Breast epithelium (tissue), 4 donors: ENCODE data around the gene SNTG2. TPM values are rescaled to one million over a fixed set of nuclear protein-coding genes. Genes with fewer than 3 reads are reported as not detected.

Experiments
- DNase-seq, 2 donors: peaks; one replicate each; pipeline ENCODE4 v3.0.0-alpha.2; 2019; ENCODE audit warnings: low spot score in 2 of 2
- H3K27ac ChIP-seq, 2 donors: fragments of 200-600 bp; sonication (generic) in 1 of 2; one replicate each; pipeline ENCODE4 v1.5.1; 2016 to 2019; ENCODE audit warnings: mild to moderate bottlenecking in 1 of 2
- H3K27me3 ChIP-seq, 2 donors: fragments of 200-600 bp; sonication (generic) in 1 of 2; one replicate each; pipeline versions ENCODE4 v1.5.1 to v1.6.0; 2017 to 2019; ENCODE audit warnings: control low read depth in 1 of 2, mild to moderate bottlenecking in 1 of 2
- H3K36me3 ChIP-seq: fragments of 200-600 bp; one replicate; pipeline ENCODE4 v1.5.1; 2019
- H3K4me1 ChIP-seq, 2 donors: fragments of 200-600 bp; sonication (generic); one replicate each; pipeline ENCODE4 v1.5.1; 2016 to 2019; ENCODE audit warnings: control low read depth in 1 of 2
- H3K4me3 ChIP-seq, 3 donors: fragments of 200-600 bp; sonication (generic); 1 replicate in 2 of 3; 2 replicates in 1 of 3; pipeline ENCODE4 v1.5.1; 2016 to 2019; ENCODE audit warnings: mild to moderate bottlenecking in 3 of 3, moderate library complexity in 2 of 3
- H3K9me3 ChIP-seq, 2 donors: fragments of 200-600 bp; sonication (generic) in 1 of 2; one replicate each; pipeline ENCODE4 v1.5.1; 2016 to 2019; ENCODE audit warnings: control low read depth in 1 of 2
- CTCF ChIP-seq, 3 donors: fragments of 450-650 bp; IDR thresholded peaks; one replicate each; pipeline ENCODE4 v1.5.1; 2016 to 2017; ENCODE audit warnings: antibody characterized with exemption in 3 of 3, mild to moderate bottlenecking in 3 of 3, moderate library complexity in 3 of 3
- POLR2A ChIP-seq: fragments of 450-650 bp; IDR thresholded peaks from one replicate; pipeline ENCODE4 v1.6.1; 2016; ENCODE audit warnings: antibody characterized with exemption, mild to moderate bottlenecking, moderate library complexity
- POLR2AphosphoS5 ChIP-seq, 3 donors: sonication (generic); formaldehyde crosslinking; IDR thresholded peaks; one replicate each; pipeline ENCODE4 v1.6.1; 2017; ENCODE audit warnings: antibody characterized with exemption in 3 of 3
- intact Hi-C: fragments of 100-400 bp; cut with DNase I; formaldehyde crosslinking; loops from one replicate; pipeline ENCODE4 v1.15.1; 2023; ENCODE audit warnings: low total_unique reads
- total RNA-seq, 3 donors: library from RNA; depleted of rRNA; stranded (reverse); fragments of >200 nt; gene quantifications; one replicate each; pipeline ENCODE4 v1.1.0, GENCODE V29; 2016

SNTG2 gene
- total RNA-seq, 3 donors from 2014 or later, result 4.6 to 7.4 (median 6.0) TPM

GRCh38 chr2:1249897-1250687 lies 299.4 kb downstream of the SNTG2 start:
- TF ChIP-seq POLR2A (no peak), POLR2AphosphoS5 (IDR thresholded peaks at IDR 0.05) (no peak), CTCF (IDR thresholded peaks at IDR 0.05) (no peak)
- Histone ChIP-seq H3K9me3 (no peaks in the 10 kb centered on the region), H3K27ac (no peak overlapping the region), H3K36me3 (no peaks in the 10 kb centered on the region), H3K27me3 (peaks cover 0 to 15% of the 10 kb centered on the region in 2 donors), H3K4me1 (no peaks in the 10 kb centered on the region), H3K4me3 (no peak overlapping the region)
- DNase-seq, result no peak
- intact Hi-C loops, result no loop called here

- DNase-seq, result no peak
- Histone ChIP-seq H3K4me3 (no peak overlapping the region), H3K27me3 (peaks cover 0 to 15% of the 10 kb centered on the region in 2 donors), H3K4me1 (no peaks in the 10 kb centered on the region), H3K27ac (no peak overlapping the region), H3K9me3 (no peaks in the 10 kb centered on the region), H3K36me3 (no peaks in the 10 kb centered on the region)
- no peak for TF ChIP-seq CTCF (IDR thresholded peaks at IDR 0.05)
- no peak for TF ChIP-seq POLR2AphosphoS5 (IDR thresholded peaks at IDR 0.05)
- no peak for TF ChIP-seq POLR2A
- intact Hi-C loops, result no loop called here
Observed at GRCh38 chr2:1251520-1251919, 300.9 kb downstream of the SNTG2 start.

GRCh38 chr2:1253629-1254028 lies 303.0 kb downstream of the SNTG2 start:
- DNase-seq, result no peak
- no peak for TF ChIP-seq CTCF (IDR thresholded peaks at IDR 0.05)
- no peak for TF ChIP-seq POLR2AphosphoS5 (IDR thresholded peaks at IDR 0.05)
- no peak for TF ChIP-seq POLR2A
- Histone ChIP-seq H3K27ac (no peak overlapping the region), H3K4me1 (no peaks in the 10 kb centered on the region), H3K9me3 (no peaks in the 10 kb centered on the region), H3K27me3 (peaks cover 0 to 6% of the 10 kb centered on the region in 2 donors), H3K4me3 (no peak overlapping the region), H3K36me3 (no peaks in the 10 kb centered on the region)
- intact Hi-C loops, result no loop called here

- no peak overlapping the region for H3K27ac ChIP-seq
- intact Hi-C loops, result no loop called here
- no peaks in the 10 kb centered on the region for H3K4me1 ChIP-seq
- no peaks in the 10 kb centered on the region for H3K36me3 ChIP-seq
- H3K27me3 ChIP-seq, result peaks cover 0 to 3% of the 10 kb centered on the region in 2 donors
- DNase-seq, result no peak
- H3K9me3 ChIP-seq, result no peaks in the 10 kb centered on the region
- TF ChIP-seq CTCF (IDR thresholded peaks at IDR 0.05) (no peak), POLR2A (no peak), POLR2AphosphoS5 (IDR thresholded peaks at IDR 0.05) (no peak)
- H3K4me3 ChIP-seq, result no peak overlapping the region
Observed at GRCh38 chr2:1254662-1255343, 304.2 kb downstream of the SNTG2 start.
